ENCODE data around the gene ARHGAP22. TPM values are rescaled to one million over a fixed set of nuclear protein-coding genes. Genes with fewer than 3 reads are reported as not detected.

Gene ARHGAP22
- total RNA-seq, 6 donors from 2014 or later: 1.4 to 25.1 (median 7.1) TPM

DNA sequence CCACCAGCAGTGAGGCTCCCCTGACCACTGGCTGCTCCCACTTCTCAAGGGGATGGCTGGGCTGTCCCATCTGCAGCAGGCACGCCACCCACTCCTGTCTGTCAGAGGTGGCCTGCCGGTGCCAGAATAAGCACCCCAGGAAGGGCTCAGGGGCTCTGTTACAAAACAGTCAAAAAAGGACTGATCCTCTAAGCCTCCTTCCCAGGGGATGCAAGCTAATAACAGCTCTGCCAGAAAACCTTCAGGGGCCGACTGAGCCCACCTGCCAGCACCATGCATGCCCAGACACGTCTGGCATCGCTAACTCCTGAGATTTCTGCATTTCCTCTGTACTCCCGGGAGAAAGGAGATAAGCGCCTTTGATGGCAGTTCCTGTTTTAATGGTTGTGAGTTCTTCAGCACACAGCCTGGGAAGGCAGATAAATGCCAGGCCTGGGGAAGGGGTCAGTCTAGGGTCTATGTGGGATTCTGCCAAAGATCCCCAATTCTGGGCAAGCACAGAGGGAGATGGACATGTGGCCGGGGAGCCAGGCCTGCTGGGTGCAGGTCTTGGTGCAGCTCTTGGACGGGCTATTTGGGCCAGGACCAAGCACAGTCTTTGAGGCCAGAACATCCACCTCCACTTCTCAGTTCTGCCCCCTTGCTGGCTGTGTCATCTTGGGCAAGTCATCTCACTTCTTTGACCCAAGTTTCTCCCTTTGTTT lies 128.4 kb downstream of the ARHGAP22 start:
- DNase-seq (no peak), ATAC-seq (ENCODE audit: low FRiP score in 2 of 2) (no peak)
- 61 to 63% methylated on average over 6 to 9 of the region's 9 CpGs for WGBS, 2 donors
- H3K36me3 ChIP-seq: no peaks in the 10 kb centered on the region
- H3K27ac ChIP-seq: no peak overlapping the region
- no peaks in the 10 kb centered on the region for H3K27me3 ChIP-seq
- H3K9me3 ChIP-seq: no peaks in the 10 kb centered on the region
- H3K4me3 ChIP-seq: no peak overlapping the region
- H3K4me1 ChIP-seq: no peaks in the 10 kb centered on the region
- TF ChIP-seq POLR2AphosphoS5 (IDR thresholded peaks at IDR 0.05) (no peak), CTCF (IDR thresholded peaks at IDR 0.05) (no peak), POLR2A (IDR thresholded peaks at IDR 0.05) (no peak), EP300 (IDR thresholded peaks at IDR 0.05) (no peak)

DNA sequence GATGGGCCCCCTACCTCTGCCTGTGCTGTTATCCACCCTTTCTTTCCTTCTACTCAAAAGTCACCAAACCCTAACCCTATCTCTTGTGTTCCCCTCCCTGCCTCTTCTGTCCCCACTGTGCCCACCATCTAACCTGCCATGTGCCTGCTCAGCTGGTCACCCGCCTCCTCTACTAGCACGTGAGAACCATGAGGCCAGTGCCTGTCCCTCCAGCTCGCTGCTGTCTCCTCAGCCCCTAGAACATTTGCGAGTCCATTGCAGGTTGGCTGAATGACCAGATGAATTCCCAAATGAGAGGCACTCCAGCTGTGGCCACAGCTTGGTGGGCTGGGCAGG lies 129.0 kb downstream of the ARHGAP22 start:
- no peaks in the 10 kb centered on the region for H3K27me3 ChIP-seq
- H3K36me3 ChIP-seq: no peaks in the 10 kb centered on the region
- H3K9me3 ChIP-seq: no peaks in the 10 kb centered on the region
- H3K4me3 ChIP-seq: no peak overlapping the region
- 91 to 94% methylated on average over 4 of the region's 4 CpGs for WGBS, 2 donors
- DNase-seq (no peak), ATAC-seq (ENCODE audit: low FRiP score in 2 of 2) (no peak)
- no peak for TF ChIP-seq POLR2AphosphoS5 (IDR thresholded peaks at IDR 0.05)
- no peak for TF ChIP-seq CTCF (IDR thresholded peaks at IDR 0.05)
- no peak for TF ChIP-seq EP300 (IDR thresholded peaks at IDR 0.05)
- no peak for TF ChIP-seq POLR2A (IDR thresholded peaks at IDR 0.05)
- H3K4me1 ChIP-seq: no peaks in the 10 kb centered on the region
- no peak overlapping the region for H3K27ac ChIP-seq

DNA sequence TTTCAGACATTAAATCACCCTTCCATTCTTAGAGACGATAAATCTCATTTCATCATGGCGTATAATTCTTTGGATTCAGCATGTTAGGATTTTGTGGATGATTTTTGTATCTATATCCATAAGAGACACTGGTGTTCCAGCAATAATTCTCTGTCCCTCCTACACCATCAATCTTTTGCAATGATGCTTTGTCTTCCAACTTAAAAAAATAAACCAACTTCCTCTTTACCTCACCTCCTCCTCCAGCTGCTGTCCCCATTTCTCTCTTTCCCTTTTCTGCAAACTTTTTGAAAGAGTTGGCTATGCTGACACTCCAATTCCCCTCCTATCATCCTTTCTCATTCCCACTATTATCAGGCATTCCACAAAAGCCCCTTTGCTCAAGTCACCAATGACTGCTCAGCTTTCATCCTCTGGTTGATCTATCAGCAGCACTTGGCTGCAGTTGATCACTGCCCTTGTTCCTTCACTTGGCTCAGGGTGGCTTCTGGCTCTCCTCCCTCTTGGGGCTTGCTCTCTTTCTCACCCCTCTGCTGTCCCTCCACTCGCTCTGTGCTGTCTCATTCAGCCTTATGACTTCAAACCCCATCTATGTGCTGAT lies 130.0 kb downstream of the ARHGAP22 start:
- H3K9me3 ChIP-seq: no peaks in the 10 kb centered on the region
- DNase-seq (no peak), ATAC-seq (ENCODE audit: low FRiP score in 2 of 2) (no peak)
- TF ChIP-seq POLR2AphosphoS5 (IDR thresholded peaks at IDR 0.05) (no peak), POLR2A (IDR thresholded peaks at IDR 0.05) (no peak), EP300 (IDR thresholded peaks at IDR 0.05) (no peak), CTCF (IDR thresholded peaks at IDR 0.05) (no peak)
- no peaks in the 10 kb centered on the region for H3K36me3 ChIP-seq
- no peaks in the 10 kb centered on the region for H3K27me3 ChIP-seq
- H3K27ac ChIP-seq: no peak overlapping the region
- no peak overlapping the region for H3K4me3 ChIP-seq
- WGBS, 2 donors: 87 to 88% methylated on average over 3 of the region's 3 CpGs
- H3K4me1 ChIP-seq: no peaks in the 10 kb centered on the region

DNA sequence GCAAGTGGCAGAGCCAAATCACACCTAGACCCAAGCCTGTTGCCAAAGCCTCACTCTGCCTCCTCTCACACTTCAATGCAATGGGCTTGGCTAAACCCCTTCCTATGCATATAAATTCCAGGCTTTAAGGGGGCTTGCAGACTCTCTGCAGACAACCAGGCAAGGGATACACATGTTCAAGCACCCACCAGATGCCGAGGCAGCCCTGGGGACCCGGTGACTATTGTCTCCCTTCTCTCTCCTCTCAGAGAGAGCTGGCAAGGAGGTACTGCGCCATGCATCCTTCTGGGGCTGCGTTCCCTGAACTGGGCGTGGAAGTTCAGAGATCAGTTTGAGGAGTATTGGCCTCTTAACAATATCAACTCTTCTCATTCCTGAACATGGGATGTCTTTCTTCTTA lies 131.2 kb downstream of the ARHGAP22 start:
- H3K4me1 ChIP-seq: no peaks in the 10 kb centered on the region

GRCh38 chr10:48472501-48473069 lies 132.3 kb downstream of the ARHGAP22 start:
- Histone ChIP-seq H3K27ac (no peak overlapping the region), H3K27me3 (no peaks in the 10 kb centered on the region), H3K4me1 (no peaks in the 10 kb centered on the region), H3K9me3 (no peaks in the 10 kb centered on the region), H3K4me3 (no peak overlapping the region), H3K36me3 (no peaks in the 10 kb centered on the region)
- DNase-seq (no peak), ATAC-seq (ENCODE audit: low FRiP score in 2 of 2) (no peak)
- TF ChIP-seq POLR2A (IDR thresholded peaks at IDR 0.05): no peak
- no peak for TF ChIP-seq CTCF (IDR thresholded peaks at IDR 0.05)
- TF ChIP-seq EP300 (IDR thresholded peaks at IDR 0.05): no peak
- TF ChIP-seq POLR2AphosphoS5 (IDR thresholded peaks at IDR 0.05): no peak
- WGBS, 2 donors: 50 to 55% methylated on average over 3 of the region's 3 CpGs

More for the DNA sequence above, 131.2 kb downstream of the ARHGAP22 start:
- no peak overlapping the region for H3K27ac ChIP-seq
- H3K36me3 ChIP-seq: no peaks in the 10 kb centered on the region
- no peaks in the 10 kb centered on the region for H3K9me3 ChIP-seq
- no peak for DNase-seq
- no peaks in the 10 kb centered on the region for H3K27me3 ChIP-seq
- WGBS, 2 donors: 93 to 94% methylated on average over 3 to 5 of the region's 5 CpGs
- ATAC-seq (ENCODE audit: low FRiP score in 2 of 2): no peak
- H3K4me3 ChIP-seq: no peak overlapping the region
- no peak for TF ChIP-seq EP300 (IDR thresholded peaks at IDR 0.05)
- TF ChIP-seq POLR2A (IDR thresholded peaks at IDR 0.05): no peak

All from upper lobe of left lung (tissue), 6 donors.